Esophagus squamous epithelium (tissue), 5 donors: Measurements from ENCODE around the gene SLA2. TPM values are rescaled to one million over a fixed set of nuclear protein-coding genes. Genes with fewer than 3 reads are reported as not detected.

Experiments used
- DNase-seq: peaks from one replicate; lab custom pipeline; 2025; lab: John Stamatoyannopoulos, UW
- H3K27ac ChIP-seq, 4 donors: fragments of 200-600 bp; sonication (generic); one replicate each; pipeline ENCODE4 v1.5.1; 2016 to 2019; ENCODE audit warnings: mild to moderate bottlenecking in 1 of 4
- H3K27me3 ChIP-seq, 4 donors: fragments of 200-600 bp; sonication (generic); 1 replicate in 3 of 4; 2 replicates in 1 of 4; pipeline versions ENCODE4 v1.5.1 to v1.6.0; 2017 to 2021; ENCODE audit warnings: antibody characterized with exemption in 1 of 4
- H3K36me3 ChIP-seq, 3 donors: fragments of 200-600 bp; sonication (generic); one replicate each; pipeline ENCODE4 v1.5.1; 2016 to 2019
- H3K4me1 ChIP-seq, 3 donors: fragments of 200-600 bp; sonication (generic); one replicate each; pipeline ENCODE4 v1.5.1; 2017 to 2019
- H3K4me3 ChIP-seq, 4 donors: fragments of 200-600 bp; sonication (generic); 1 replicate in 3 of 4; 2 replicates in 1 of 4; pipeline ENCODE4 v1.5.1; 2016 to 2019; ENCODE audit warnings: mild to moderate bottlenecking in 2 of 4, moderate library complexity in 1 of 4
- H3K9me3 ChIP-seq, 3 donors: fragments of 200-600 bp; sonication (generic); one replicate each; pipeline ENCODE4 v1.5.1; 2016 to 2019
- POLR2A ChIP-seq, 4 donors: fragments of 450-650 bp; IDR thresholded peaks; one replicate each; pipeline ENCODE4 v1.6.1; 2017; ENCODE audit warnings: antibody characterized with exemption in 4 of 4, mild to moderate bottlenecking in 4 of 4, moderate library complexity in 3 of 4
- WGBS, 2 donors: methylation state at CpG; one replicate each; pipeline ENCODE4 v1.1.5; 2018; 5-methylcytosine and 5-hydroxymethylcytosine counted together
- intact Hi-C: fragments of 100-400 bp; cut with DNase I; formaldehyde crosslinking; loops from one replicate; pipeline ENCODE4 v1.15.0; 2022
- total RNA-seq, 4 donors: library from RNA; depleted of rRNA; stranded (reverse); fragments of >200 nt; gene quantifications; one replicate each; pipeline ENCODE4 v1.1.0, GENCODE V29; 2016
- TF ChIP-seq, protein P1 (sequence below), 6 experiments: fragments of 450-650 bp in 4 of 6; fragments of 200-600 bp in 2 of 6; sonication (generic) in 2 of 6; IDR thresholded peaks; one replicate each; pipeline ENCODE4 v1.5.1; 2016 to 2019; ENCODE audit warnings: antibody characterized with exemption in 6 of 6, mild to moderate bottlenecking in 4 of 6, moderate library complexity in 4 of 6
- donor health status: DM: yes; HTN: yes; CAD: no.

The SLA2 gene
- total RNA-seq, 4 donors from 2014 or later, result 0.11 to 1.9 (median 0.61) TPM; not detected in 1

DNA sequence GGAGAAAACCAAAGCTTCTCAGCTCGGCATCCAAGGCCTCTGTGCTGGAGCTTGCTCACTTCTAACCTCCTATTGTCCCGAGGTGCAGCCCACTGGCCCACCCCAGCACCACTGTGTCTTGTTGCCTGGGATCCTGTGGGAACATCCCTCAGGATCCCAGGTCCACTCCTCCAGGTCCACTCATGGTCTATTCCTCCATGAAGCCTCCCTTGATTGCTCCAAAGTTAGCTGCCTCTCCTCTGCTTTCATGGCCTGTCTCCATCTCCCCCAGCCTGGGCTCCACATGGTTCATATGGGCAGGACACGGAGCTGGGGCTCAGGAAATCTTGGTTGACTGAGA is 13.9 kb downstream of the SLA2 start:
- Histone ChIP-seq H3K4me3 (no peak overlapping the region), H3K27me3 (no peaks in the 10 kb centered on the region), H3K4me1 (no peaks in the 10 kb centered on the region), H3K36me3 (no peaks in the 10 kb centered on the region), H3K9me3 (no peaks in the 10 kb centered on the region), H3K27ac (no peak overlapping the region)
- TF ChIP-seq, protein P1, sequence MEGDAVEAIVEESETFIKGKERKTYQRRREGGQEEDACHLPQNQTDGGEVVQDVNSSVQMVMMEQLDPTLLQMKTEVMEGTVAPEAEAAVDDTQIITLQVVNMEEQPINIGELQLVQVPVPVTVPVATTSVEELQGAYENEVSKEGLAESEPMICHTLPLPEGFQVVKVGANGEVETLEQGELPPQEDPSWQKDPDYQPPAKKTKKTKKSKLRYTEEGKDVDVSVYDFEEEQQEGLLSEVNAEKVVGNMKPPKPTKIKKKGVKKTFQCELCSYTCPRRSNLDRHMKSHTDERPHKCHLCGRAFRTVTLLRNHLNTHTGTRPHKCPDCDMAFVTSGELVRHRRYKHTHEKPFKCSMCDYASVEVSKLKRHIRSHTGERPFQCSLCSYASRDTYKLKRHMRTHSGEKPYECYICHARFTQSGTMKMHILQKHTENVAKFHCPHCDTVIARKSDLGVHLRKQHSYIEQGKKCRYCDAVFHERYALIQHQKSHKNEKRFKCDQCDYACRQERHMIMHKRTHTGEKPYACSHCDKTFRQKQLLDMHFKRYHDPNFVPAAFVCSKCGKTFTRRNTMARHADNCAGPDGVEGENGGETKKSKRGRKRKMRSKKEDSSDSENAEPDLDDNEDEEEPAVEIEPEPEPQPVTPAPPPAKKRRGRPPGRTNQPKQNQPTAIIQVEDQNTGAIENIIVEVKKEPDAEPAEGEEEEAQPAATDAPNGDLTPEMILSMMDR (IDR thresholded peaks at IDR 0.05), result no peak
- no peak for TF ChIP-seq POLR2A (IDR thresholded peaks at IDR 0.05)
- WGBS, 2 donors, result 73 to 78% methylated on average over 2 to 3 of the region's 3 CpGs
- no peak for DNase-seq
- intact Hi-C loops, result no loop called here

DNA sequence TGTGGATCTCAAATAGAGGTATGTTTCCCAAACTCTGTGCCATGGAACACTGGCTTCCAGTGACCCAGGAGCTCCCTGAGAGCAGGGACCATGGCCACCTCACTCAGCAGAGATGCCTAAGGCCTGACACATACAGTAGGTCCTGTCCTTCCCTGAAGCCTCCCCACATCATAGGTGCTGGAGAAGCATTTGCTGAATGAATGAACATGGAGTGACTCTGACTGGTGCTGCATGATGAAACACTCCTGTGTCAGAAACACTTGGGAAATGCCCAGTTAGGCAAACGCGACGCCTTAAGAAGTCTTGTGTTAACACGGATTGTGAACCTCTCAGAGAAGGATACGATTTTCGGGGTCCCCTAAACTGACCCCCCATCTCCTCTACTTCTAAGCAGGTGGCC is 14.3 kb downstream of the SLA2 start:
- Histone ChIP-seq H3K27me3 (no peaks in the 10 kb centered on the region), H3K9me3 (no peaks in the 10 kb centered on the region), H3K27ac (no peak overlapping the region), H3K4me1 (no peaks in the 10 kb centered on the region), H3K36me3 (no peaks in the 10 kb centered on the region), H3K4me3 (no peak overlapping the region)
- TF ChIP-seq POLR2A (IDR thresholded peaks at IDR 0.05), result no peak
- TF ChIP-seq, protein P1 (IDR thresholded peaks at IDR 0.05), result no peak
- 71 to 88% methylated on average over 6 of the region's 6 CpGs for WGBS, 2 donors
- DNase-seq, result no peak
- intact Hi-C loops, result no loop called here

DNA sequence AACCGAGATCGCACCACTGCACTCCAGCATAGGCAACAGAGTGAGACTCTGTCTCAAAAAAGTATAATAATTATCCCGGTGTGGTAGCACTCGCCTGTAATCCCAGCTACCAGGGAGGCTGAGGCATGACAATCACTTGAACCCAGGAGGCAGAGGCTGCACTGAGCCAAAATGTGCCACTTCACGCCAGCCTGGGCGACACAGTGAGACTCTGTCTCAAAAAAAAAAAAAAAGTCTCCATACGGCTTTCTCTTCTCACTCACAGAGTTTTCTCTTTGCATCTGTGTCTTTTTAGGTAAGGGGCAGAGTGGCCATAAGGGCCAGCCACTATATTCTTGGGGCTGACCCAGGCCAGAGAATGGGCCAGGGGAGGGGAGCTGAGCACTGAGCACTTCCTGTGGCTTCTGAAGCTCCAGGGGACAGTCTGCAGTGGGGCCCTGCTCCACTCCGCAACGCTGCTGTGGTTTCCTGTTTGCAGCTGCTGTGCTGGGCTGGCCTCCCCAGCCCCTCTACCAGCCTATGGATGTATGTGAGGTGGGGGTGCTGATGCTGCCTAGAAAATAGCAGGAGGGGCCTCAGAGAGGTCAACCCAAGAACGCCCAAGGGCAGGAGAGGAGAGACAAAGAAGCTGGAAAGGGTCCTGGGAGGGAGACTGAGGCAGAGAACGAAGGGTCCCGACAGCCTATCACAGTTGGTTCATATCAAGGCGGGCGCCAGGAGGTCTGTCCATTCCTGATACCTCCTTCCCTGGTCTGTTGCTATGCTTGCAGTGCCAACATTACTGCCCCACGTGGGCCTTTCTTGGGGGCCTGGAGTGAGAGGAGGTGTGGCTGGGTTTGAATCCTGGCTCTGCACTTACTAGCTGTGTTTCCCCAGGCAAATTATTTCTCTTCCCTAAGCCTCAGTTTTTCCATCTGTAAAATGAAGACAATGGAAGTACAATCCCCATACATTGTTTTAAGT is 16.0 kb downstream of the SLA2 start:
- intact Hi-C loops, result no loop called here
- H3K27me3 ChIP-seq, result no peaks in the 10 kb centered on the region
- H3K27ac ChIP-seq, result peak overlapping the region in 1 of 4 donors; percentile 4
- WGBS, 2 donors, result 61 to 71% methylated on average over 11 to 15 of the region's 15 CpGs
- no peak for DNase-seq
- no peak overlapping the region for H3K4me3 ChIP-seq
- H3K36me3 ChIP-seq, result no peaks in the 10 kb centered on the region
- H3K9me3 ChIP-seq, result no peaks in the 10 kb centered on the region
- no peak for TF ChIP-seq POLR2A (IDR thresholded peaks at IDR 0.05)
- TF ChIP-seq, protein P1 (IDR thresholded peaks at IDR 0.05), result no peak
- H3K4me1 ChIP-seq, result no peaks in the 10 kb centered on the region

DNA sequence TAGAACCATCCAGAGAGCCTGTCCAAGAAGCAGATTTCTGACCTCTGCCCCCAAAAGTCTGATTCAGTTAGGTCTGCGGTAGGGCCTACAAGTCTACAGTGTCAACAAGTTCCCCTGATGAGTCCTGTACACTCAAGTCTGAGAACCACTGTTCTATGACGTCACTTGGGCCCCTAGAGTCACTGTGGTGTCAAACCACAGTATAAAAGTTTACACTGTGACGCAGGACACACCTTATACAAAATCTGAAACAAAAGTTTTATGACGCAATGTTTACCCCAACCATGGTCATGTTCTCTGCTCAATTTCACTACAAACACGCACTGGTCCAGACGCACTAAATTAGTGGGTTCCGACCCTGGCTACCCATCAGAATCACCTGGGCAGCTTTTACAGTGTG is 17.9 kb downstream of the SLA2 start:
- Histone ChIP-seq H3K27ac (no peak overlapping the region), H3K36me3 (no peaks in the 10 kb centered on the region), H3K4me3 (no peak overlapping the region), H3K4me1 (peaks cover 0 to 14% (median 0%) of the 10 kb centered on the region in 3 donors), H3K27me3 (no peaks in the 10 kb centered on the region), H3K9me3 (no peaks in the 10 kb centered on the region)
- intact Hi-C loops, result no loop called here
- no peak for DNase-seq
- 84 to 92% methylated on average over 6 to 7 of the region's 7 CpGs for WGBS, 2 donors
- no peak for TF ChIP-seq POLR2A (IDR thresholded peaks at IDR 0.05)
- TF ChIP-seq, protein P1 (IDR thresholded peaks at IDR 0.05), result no peak

DNA sequence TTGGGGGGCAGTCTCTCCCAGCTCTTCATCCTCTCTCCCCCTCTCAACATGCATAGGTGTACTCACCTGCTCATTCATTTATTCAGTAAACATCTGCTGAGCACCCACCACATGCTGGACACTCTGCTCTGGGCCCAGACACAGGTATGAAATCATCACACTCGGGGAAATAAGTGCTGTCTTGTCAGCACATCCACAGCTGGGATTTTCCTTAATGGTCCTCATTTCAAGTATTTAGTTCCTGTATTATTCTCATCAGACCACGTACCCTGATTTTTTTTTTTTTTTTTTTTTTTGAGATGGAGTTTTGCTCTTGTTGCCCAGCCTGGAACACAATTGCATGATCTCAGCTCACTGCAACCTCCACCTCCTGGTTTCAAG is 21.1 kb downstream of the SLA2 start:
- Histone ChIP-seq H3K9me3 (no peaks in the 10 kb centered on the region), H3K4me1 (peaks cover 0 to 14% (median 0%) of the 10 kb centered on the region in 3 donors), H3K27ac (peak overlapping the region in 1 of 4 donors; percentile 2), H3K27me3 (no peaks in the 10 kb centered on the region), H3K36me3 (no peaks in the 10 kb centered on the region), H3K4me3 (no peak overlapping the region)
- no peak for DNase-seq
- WGBS, 2 donors, result 58 to 68% methylated on average over 2 of the region's 2 CpGs
- TF ChIP-seq, protein P1 (IDR thresholded peaks at IDR 0.05), result no peak
- no peak for TF ChIP-seq POLR2A (IDR thresholded peaks at IDR 0.05)
- intact Hi-C loops, result no loop called here
